Gastrocnemius medialis (tissue), 4 donors: ENCODE measurements around the gene TPSG1. TPM values are rescaled to one million over a fixed set of nuclear protein-coding genes. Genes with fewer than 3 reads are reported as not detected.
"Not testable (repeated sequence)": the region's sequence is repeated elsewhere in the genome, so short reads cannot be mapped to it uniquely, and the experiment has no call there.

Source experiments
- ATAC-seq, 2 donors: fragments of 150-250 bp; one replicate each; pipeline ENCODE4 v1.9.1; 2016
- DNase-seq, 2 donors: peaks; one replicate each; pipeline ENCODE4 v3.0.0-alpha.2; 2019
- H3K27ac ChIP-seq, 4 donors: fragments of 200-600 bp; sonication (generic); 1 replicate in 1 of 4; 2 replicates in 3 of 4; pipeline ENCODE4 v1.5.1; 2016 to 2018; ENCODE audit warnings: mild to moderate bottlenecking in 2 of 4, moderate library complexity in 1 of 4
- H3K27me3 ChIP-seq, 3 donors: fragments of 200-600 bp; sonication (generic) in 2 of 3; 1 replicate in 1 of 3; 2 replicates in 2 of 3; pipeline versions ENCODE4 v1.5.1 to v1.6.0; 2016 to 2019; ENCODE audit warnings: mild to moderate bottlenecking in 1 of 3, moderate library complexity in 1 of 3
- H3K36me3 ChIP-seq, 2 donors: fragments of 200-600 bp; sonication (generic) in 1 of 2; one replicate each; pipeline ENCODE4 v1.5.1; 2017 to 2018
- H3K4me1 ChIP-seq, 2 donors: fragments of 200-600 bp; sonication (generic) in 1 of 2; one replicate each; pipeline ENCODE4 v1.5.1; 2016 to 2017; ENCODE audit warnings: mild to moderate bottlenecking in 2 of 2
- H3K4me3 ChIP-seq, 4 donors: fragments of 200-600 bp; sonication (generic) in 3 of 4; 1 replicate in 1 of 4; 2 replicates in 3 of 4; pipeline ENCODE4 v1.5.1; 2016 to 2019; ENCODE audit warnings: mild to moderate bottlenecking in 2 of 4
- H3K9me3 ChIP-seq, 3 donors: fragments of 200-600 bp; sonication (generic) in 2 of 3; 1 replicate in 1 of 3; 2 replicates in 2 of 3; pipeline ENCODE4 v1.5.1; 2016 to 2019
- POLR2A ChIP-seq, 2 donors: fragments of 450-650 bp; IDR thresholded peaks; one replicate each; pipeline ENCODE4 v1.6.1; 2017; ENCODE audit warnings: antibody characterized with exemption in 2 of 2, mild to moderate bottlenecking in 2 of 2, moderate library complexity in 2 of 2
- in situ Hi-C, 4 donors: fragments of 200-750 bp; cut with MboI; loops; one replicate each; pipeline versions ENCODE4 v1.15.0 to v1.8.0; 2017; ENCODE audit warnings: low sequenced_read_pairs in 4 of 4
- intact Hi-C: fragments of 100-400 bp; cut with DNase I; formaldehyde crosslinking; loops from one replicate; pipeline ENCODE4 v1.15.1; 2023; ENCODE audit warnings: low total_unique reads
- total RNA-seq, 4 donors: library from RNA; depleted of rRNA; stranded (reverse); fragments of >200 nt; gene quantifications; one replicate each; pipeline versions ENCODE4 v1.1.0 to v1.2.3, GENCODE V29; 2016
- TF ChIP-seq, protein P1 (sequence below), 5 experiments: fragments of 450-650 bp in 3 of 5; fragments of 200-600 bp in 2 of 5; sonication (generic) in 2 of 5; IDR thresholded peaks in 4 of 5; conservative IDR thresholded peaks in 1 of 5; 1 replicate in 4 of 5; 2 replicates in 1 of 5; pipeline ENCODE4 v1.5.1; 2016 to 2019; ENCODE audit warnings: antibody characterized with exemption in 5 of 5, mild to moderate bottlenecking in 3 of 5, moderate library complexity in 3 of 5

The TPSG1 gene
- total RNA-seq, 4 donors from 2014 or later, result 0.29 TPM; not detected in 3

GRCh38 chr16:1193825-1194581, 31.1 kb downstream of the TPSG1 start:
- no peak overlapping the region for H3K4me3 ChIP-seq
- intact Hi-C loops, result loop anchor here (1.0 kb wide), 1 partner anchor 88 kb away; no protein-coding TSS in a partner anchor
- in situ Hi-C loops, result no loop called here
- no peak overlapping the region for H3K27ac ChIP-seq
- H3K4me1 ChIP-seq, result no peaks in the 10 kb centered on the region
- no peaks in the 10 kb centered on the region for H3K36me3 ChIP-seq
- TF ChIP-seq, protein P1, sequence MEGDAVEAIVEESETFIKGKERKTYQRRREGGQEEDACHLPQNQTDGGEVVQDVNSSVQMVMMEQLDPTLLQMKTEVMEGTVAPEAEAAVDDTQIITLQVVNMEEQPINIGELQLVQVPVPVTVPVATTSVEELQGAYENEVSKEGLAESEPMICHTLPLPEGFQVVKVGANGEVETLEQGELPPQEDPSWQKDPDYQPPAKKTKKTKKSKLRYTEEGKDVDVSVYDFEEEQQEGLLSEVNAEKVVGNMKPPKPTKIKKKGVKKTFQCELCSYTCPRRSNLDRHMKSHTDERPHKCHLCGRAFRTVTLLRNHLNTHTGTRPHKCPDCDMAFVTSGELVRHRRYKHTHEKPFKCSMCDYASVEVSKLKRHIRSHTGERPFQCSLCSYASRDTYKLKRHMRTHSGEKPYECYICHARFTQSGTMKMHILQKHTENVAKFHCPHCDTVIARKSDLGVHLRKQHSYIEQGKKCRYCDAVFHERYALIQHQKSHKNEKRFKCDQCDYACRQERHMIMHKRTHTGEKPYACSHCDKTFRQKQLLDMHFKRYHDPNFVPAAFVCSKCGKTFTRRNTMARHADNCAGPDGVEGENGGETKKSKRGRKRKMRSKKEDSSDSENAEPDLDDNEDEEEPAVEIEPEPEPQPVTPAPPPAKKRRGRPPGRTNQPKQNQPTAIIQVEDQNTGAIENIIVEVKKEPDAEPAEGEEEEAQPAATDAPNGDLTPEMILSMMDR (IDR thresholded peaks at IDR 0.05 in 4 of 5, conservative IDR thresholded peaks at IDR 0.05 in 1 of 5), result no peak
- no peak for TF ChIP-seq POLR2A (IDR thresholded peaks at IDR 0.05)
- ATAC-seq (no peak), DNase-seq (no peak)
- peaks cover 3 to 18% (median 8%) of the 10 kb centered on the region in 3 donors for H3K27me3 ChIP-seq
- no peaks in the 10 kb centered on the region for H3K9me3 ChIP-seq

- no peak for ATAC-seq
These were observed 31.8 kb downstream of the TPSG1 start for GRCh38 chr16:1193143-1193824.

GRCh38 chr16:1192384-1193073, 32.5 kb downstream of the TPSG1 start:
- ATAC-seq (no peak), DNase-seq (no peak)
- intact Hi-C loops, result no loop called here
- H3K36me3 ChIP-seq, result no peaks in the 10 kb centered on the region
- in situ Hi-C loops, result no loop called here
- peaks cover 3 to 18% (median 7%) of the 10 kb centered on the region in 3 donors for H3K27me3 ChIP-seq
- H3K27ac ChIP-seq, result no peak overlapping the region
- H3K4me1 ChIP-seq, result no peaks in the 10 kb centered on the region
- TF ChIP-seq, protein P1 (IDR thresholded peaks at IDR 0.05 in 4 of 5, conservative IDR thresholded peaks at IDR 0.05 in 1 of 5), result no peak
- no peak for TF ChIP-seq POLR2A (IDR thresholded peaks at IDR 0.05)
- H3K9me3 ChIP-seq, result no peaks in the 10 kb centered on the region
- H3K4me3 ChIP-seq, result no peak overlapping the region

More at GRCh38 chr16:1193143-1193824, 31.8 kb downstream of the TPSG1 start:
- no peaks in the 10 kb centered on the region for H3K36me3 ChIP-seq
- TF ChIP-seq, protein P1 (IDR thresholded peaks at IDR 0.05 in 4 of 5, conservative IDR thresholded peaks at IDR 0.05 in 1 of 5), result no peak
- no peak for TF ChIP-seq POLR2A (IDR thresholded peaks at IDR 0.05)
- H3K9me3 ChIP-seq, result no peaks in the 10 kb centered on the region
- no peak for DNase-seq
- H3K27ac ChIP-seq, result no peak overlapping the region
- H3K4me3 ChIP-seq, result no peak overlapping the region
- in situ Hi-C loops, result no loop called here
- intact Hi-C loops, result no loop called here
- no peaks in the 10 kb centered on the region for H3K4me1 ChIP-seq
- peaks cover 3 to 18% (median 8%) of the 10 kb centered on the region in 3 donors for H3K27me3 ChIP-seq

- H3K36me3 ChIP-seq, ATAC-seq, H3K4me3 ChIP-seq, H3K4me1 ChIP-seq, H3K9me3 ChIP-seq, DNase-seq, in situ Hi-C loops, H3K27ac ChIP-seq, intact Hi-C loops: not testable (repeated sequence)
- H3K27me3 ChIP-seq, result peaks cover 3 to 14% (median 3%) of the 10 kb centered on the region in 3 donors
These were observed 34.3 kb downstream of the TPSG1 start for GRCh38 chr16:1190789-1191188.

DNA sequence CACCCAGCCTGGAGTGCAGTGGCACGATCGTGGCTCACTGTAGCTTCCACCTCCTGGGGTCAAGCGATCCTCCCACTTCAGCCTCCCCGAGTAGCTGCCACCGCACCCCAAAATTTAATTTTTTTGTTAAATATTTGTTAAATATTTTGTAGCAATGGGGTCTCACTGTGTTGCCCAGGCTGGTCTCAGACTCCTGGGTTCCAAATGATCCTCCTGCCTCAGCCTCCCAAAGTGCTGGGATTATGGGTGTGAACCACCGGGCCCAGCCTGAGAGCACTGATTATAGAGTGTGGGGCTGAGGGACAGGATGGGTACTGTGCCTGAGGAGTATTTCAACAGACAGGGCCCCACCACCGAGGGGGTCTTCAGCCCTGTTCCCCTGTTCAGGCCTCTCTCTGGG, 35.6 kb downstream of the TPSG1 start:
- no peaks in the 10 kb centered on the region for H3K9me3 ChIP-seq
- TF ChIP-seq POLR2A (IDR thresholded peaks at IDR 0.05), result no peak
- TF ChIP-seq, protein P1 (IDR thresholded peaks at IDR 0.05 in 4 of 5, conservative IDR thresholded peaks at IDR 0.05 in 1 of 5), result no peak
- intact Hi-C loops, result no loop called here
- in situ Hi-C loops, result no loop called here
- ATAC-seq (no peak), DNase-seq (no peak)
- no peak overlapping the region for H3K4me3 ChIP-seq
- peaks cover 3 to 15% (median 4%) of the 10 kb centered on the region in 3 donors for H3K27me3 ChIP-seq
- no peaks in the 10 kb centered on the region for H3K4me1 ChIP-seq
- H3K36me3 ChIP-seq, result no peaks in the 10 kb centered on the region
- no peak overlapping the region for H3K27ac ChIP-seq
